Measurements from ENCODE around the gene TAAR2. TPM values are rescaled to one million over a fixed set of nuclear protein-coding genes. Genes with fewer than 3 reads are reported as not detected.
"Not testable (repeated sequence)": the region's sequence is repeated elsewhere in the genome, so short reads cannot be mapped to it uniquely, and the experiment has no call there.

TAAR2 gene
- total RNA-seq, 1 donor from 2014 or later: not detected

GRCh38 chr6:132612449-132613108, 11.5 kb downstream of the TAAR2 start:
- no peak for ATAC-seq

GRCh38 chr6:132611616-132612015, 12.5 kb downstream of the TAAR2 start:
- Histone ChIP-seq H3K27me3 (ENCODE audit: low read depth) (no peaks in the 10 kb centered on the region), H3K9me3 (no peaks in the 10 kb centered on the region), H3K4me3 (no peak overlapping the region), H3K4me1 (no peaks in the 10 kb centered on the region), H3K36me3 (no peaks in the 10 kb centered on the region), H3K27ac (no peak overlapping the region)
- TF ChIP-seq CTCF (IDR thresholded peaks at IDR 0.05): no peak
- DNase-seq: no peak
- intact Hi-C loops (cut with DNase I): no loop called here
- no peak for ATAC-seq

More at GRCh38 chr6:132612449-132613108, 11.5 kb downstream of the TAAR2 start:
- no peaks in the 10 kb centered on the region for H3K9me3 ChIP-seq
- intact Hi-C loops (cut with DNase I): no loop called here
- no peak for TF ChIP-seq CTCF (IDR thresholded peaks at IDR 0.05)
- H3K27ac ChIP-seq: no peak overlapping the region
- no peak for DNase-seq
- no peaks in the 10 kb centered on the region for H3K36me3 ChIP-seq
- no peaks in the 10 kb centered on the region for H3K27me3 ChIP-seq (ENCODE audit: low read depth)
- no peak overlapping the region for H3K4me3 ChIP-seq
- H3K4me1 ChIP-seq: no peaks in the 10 kb centered on the region

GRCh38 chr6:132607544-132608233, 16.4 kb downstream of the TAAR2 start:
- H3K27ac ChIP-seq: no peak overlapping the region
- intact Hi-C loops (cut with DNase I): no loop called here

GRCh38 chr6:132604635-132605152, 19.4 kb downstream of the TAAR2 start:
- TF ChIP-seq CTCF (IDR thresholded peaks at IDR 0.05): no peak
- intact Hi-C loops (cut with DNase I): no loop called here
- no peak for ATAC-seq

More at GRCh38 chr6:132607544-132608233, 16.4 kb downstream of the TAAR2 start:
- TF ChIP-seq CTCF (IDR thresholded peaks at IDR 0.05): no peak
- no peaks in the 10 kb centered on the region for H3K36me3 ChIP-seq
- H3K9me3 ChIP-seq: no peaks in the 10 kb centered on the region
- DNase-seq (no peak), ATAC-seq (no peak)
- no peaks in the 10 kb centered on the region for H3K4me1 ChIP-seq
- no peak overlapping the region for H3K4me3 ChIP-seq
- no peaks in the 10 kb centered on the region for H3K27me3 ChIP-seq (ENCODE audit: low read depth)

GRCh38 chr6:132600900-132601299, 23.2 kb downstream of the TAAR2 start:
- H3K27ac ChIP-seq; H3K4me3 ChIP-seq; intact Hi-C loops (cut with DNase I); DNase-seq; H3K27me3 ChIP-seq (ENCODE audit: low read depth); H3K9me3 ChIP-seq; H3K36me3 ChIP-seq; H3K4me1 ChIP-seq; ATAC-seq: not testable (repeated sequence)

More at GRCh38 chr6:132604635-132605152, 19.4 kb downstream of the TAAR2 start:
- Histone ChIP-seq H3K4me3 (no peak overlapping the region), H3K27me3 (ENCODE audit: low read depth) (no peaks in the 10 kb centered on the region), H3K4me1 (no peaks in the 10 kb centered on the region), H3K9me3 (no peaks in the 10 kb centered on the region), H3K36me3 (no peaks in the 10 kb centered on the region), H3K27ac (no peak overlapping the region)
- no peak for DNase-seq

- no peaks in the 10 kb centered on the region for H3K9me3 ChIP-seq
- H3K27me3 ChIP-seq (ENCODE audit: low read depth): no peaks in the 10 kb centered on the region
- peak; percentile 22 for TF ChIP-seq CTCF (IDR thresholded peaks at IDR 0.05)
- intact Hi-C loops (cut with DNase I): no loop called here
- DNase-seq (no peak), ATAC-seq (peak; percentile 24 to 35)
- H3K27ac ChIP-seq: no peak overlapping the region
- no peaks in the 10 kb centered on the region for H3K36me3 ChIP-seq
- H3K4me3 ChIP-seq: no peak overlapping the region
- no peaks in the 10 kb centered on the region for H3K4me1 ChIP-seq
These were observed 25.6 kb downstream of the TAAR2 start for GRCh38 chr6:132598473-132598872.

Measured in lower lobe of right lung (tissue), 2 donors.